K562 (cell line): ENCODE measurements around the gene KIF6. TPM values are rescaled to one million over a fixed set of nuclear protein-coding genes. Genes with fewer than 3 reads are reported as not detected.
A peak's percentile ranks its signal among the peaks of the same experiment; 100 is the strongest.

Experiments used
- ATAC-seq: fragments of 200-7000 bp; cut with Tn5 transposase; 3 replicates; pipeline ENCODE4 v1.9.1; 2020; ENCODE audit warnings: moderate library complexity
- BruUV-seq: library from RNA; stranded (reverse); fragments of 400-500 nt; replicated peaks from 2 replicates; lab custom pipeline; 2021; lab: Mats Ljungman, UMichigan
- CTCF ChIA-PET: fragments of 300-600 bp; formaldehyde crosslinking; extraction: SDS; loops from one replicate; lab custom pipeline; 2021; ENCODE audit warnings: low intra/inter-chr PET ratio; lab: Yijun Ruan, JAX
- POLR2A ChIA-PET: fragments of 300-600, 350-650 bp; sonication (Branson Sonifier 250); formaldehyde crosslinking; extraction: SDS; loops from one replicate; lab custom pipeline; 2021; ENCODE audit warnings: antibody characterized with exemption, inconsistent platforms; lab: Yijun Ruan, JAX
- DNase-seq, 4 experiments: peaks; one replicate each; pipeline versions ENCODE4 v3.0.0 to v3.0.0-alpha.2; 2011 to 2018; ENCODE audit warnings: low spot score in 3 of 4, mixed read lengths in 3 of 4; ENCODE audit errors: extremely low read depth in 1 of 4
- FAIRE-seq: peaks from 2 replicates; lab custom pipeline; 2011; peaks lifted over from hg19 to GRCh38; lab: Jason Lieb, UNC
- H2AFZ ChIP-seq: 2 replicates; pipeline ENCODE4 v1.6.0; 2011; ENCODE audit warnings: low read depth, low read length, control low read depth, inconsistent platforms
- H3K27ac ChIP-seq: fragments of 200-600 bp; 3 replicates; pipeline ENCODE4 v1.8.0; 2011; ENCODE audit warnings: low read depth, mild to moderate bottlenecking, control low read depth, inconsistent platforms, low read length, moderate library complexity, mixed read lengths; ENCODE audit errors: extremely low read depth
- H3K27me3 ChIP-seq, 2 experiments: fragments of 300-600 bp in 1 of 2; 2 replicates in 1 of 2; 3 replicates in 1 of 2; pipeline versions ENCODE4 v1.6.0 to v1.8.0; 2011; ENCODE audit warnings: inconsistent platforms in 2 of 2, low read length in 2 of 2, mild to moderate bottlenecking in 1 of 2, mixed read lengths in 1 of 2, moderate library complexity in 1 of 2; ENCODE audit not compliant: control insufficient read depth in 2 of 2, insufficient read depth in 2 of 2
- H3K36me3 ChIP-seq: fragments of 300-600 bp; 3 replicates; pipeline ENCODE4 v1.8.0; 2011; ENCODE audit warnings: mild to moderate bottlenecking, low read length, inconsistent platforms; ENCODE audit not compliant: control insufficient read depth, insufficient read depth
- H3K4me1 ChIP-seq, 2 experiments: fragments of 200-600 bp in 1 of 2; replicated peaks in 1 of 2; 2 replicates in 1 of 2; 3 replicates in 1 of 2; pipeline versions ENCODE4 v1.5.1 to v1.8.0; 2011; ENCODE audit warnings: inconsistent platforms in 2 of 2, low read length in 2 of 2, mild to moderate bottlenecking in 1 of 2, mixed read lengths in 1 of 2, moderate library complexity in 1 of 2; ENCODE audit not compliant: control insufficient read depth in 2 of 2, insufficient read depth in 2 of 2
- H3K4me2 ChIP-seq: 2 replicates; pipeline ENCODE4 v1.6.1; 2011; ENCODE audit warnings: low read length, control low read depth, inconsistent platforms, mixed read lengths; ENCODE audit not compliant: insufficient read depth
- H3K4me3 ChIP-seq: fragments of 200-600 bp; sonication (generic), shearing (Covaris generic); 2 replicates; pipeline ENCODE4 v1.5.1; 2016; ENCODE audit warnings: control low read depth, inconsistent platforms
- H3K79me2 ChIP-seq: fragments of 200-600 bp; 3 replicates; pipeline ENCODE4 v1.8.0; 2011; ENCODE audit warnings: low read length, inconsistent platforms; ENCODE audit not compliant: control insufficient read depth, insufficient read depth
- H3K9ac ChIP-seq, 2 experiments: 2 replicates each; pipeline versions ENCODE4 v1.6.0 to v1.6.1; 2011; ENCODE audit warnings: low read depth in 2 of 2, low read length in 2 of 2, control low read depth in 1 of 2, inconsistent platforms in 1 of 2, mild to moderate bottlenecking in 1 of 2, mixed read lengths in 1 of 2; ENCODE audit not compliant: insufficient read depth in 1 of 2
- H3K9me1 ChIP-seq: one replicate; pipeline ENCODE4 v1.6.0; 2011; ENCODE audit warnings: inconsistent platforms, mild to moderate bottlenecking, low read length, moderate library complexity; ENCODE audit not compliant: control insufficient read depth, insufficient read depth
- H3K9me3 ChIP-seq: replicated peaks from 2 replicates; pipeline ENCODE4 v1.5.1; 2011; ENCODE audit warnings: low read depth, low read length, inconsistent platforms; ENCODE audit not compliant: control insufficient read depth, insufficient read depth
- H4K20me1 ChIP-seq: replicated peaks from 2 replicates; pipeline ENCODE4 v1.6.1; 2011; ENCODE audit warnings: low read length, inconsistent platforms, mixed read lengths; ENCODE audit not compliant: control insufficient read depth, insufficient read depth
- CEBPB ChIP-seq: fragments of 450-650 bp; IDR thresholded peaks from 2 replicates; pipeline ENCODE4 v1.6.1; 2016; ENCODE audit warnings: missing genetic modification characterization, missing compliant biosample characterization
- DDX20 ChIP-seq: fragments of 450-650 bp; IDR thresholded peaks from 2 replicates; pipeline ENCODE4 v1.6.1; 2016; ENCODE audit warnings: missing genetic modification characterization, low read depth, mild to moderate bottlenecking, missing compliant biosample characterization, moderate library complexity
- MYNN ChIP-seq, 2 experiments: sonication (generic); formaldehyde crosslinking in 1 of 2; IDR thresholded peaks; 2 replicates each; pipeline versions ENCODE4 v1.5.0 to v1.6.1; 2016 to 2020; ENCODE audit warnings: antibody characterized with exemption in 1 of 2, missing genetic modification reagents in 1 of 2
- NFYB ChIP-seq: IDR thresholded peaks from 2 replicates; pipeline ENCODE4 v1.6.1; 2011; ENCODE audit warnings: mild to moderate bottlenecking, moderate library complexity; ENCODE audit not compliant: insufficient read length; ENCODE audit errors: extremely low read depth
- RREB1 ChIP-seq: fragments of 250-450 bp; sonication (Bioruptor Pico); IDR thresholded peaks from 2 replicates; pipeline ENCODE4 v1.4.0; 2020
- U2AF1 ChIP-seq: fragments of 200-400 bp; formaldehyde crosslinking; optimal IDR thresholded peaks from 2 replicates; pipeline ENCODE3; 2017; ENCODE audit warnings: mild to moderate bottlenecking, low read depth, low read length, moderate library complexity
- UBTF ChIP-seq, 2 experiments: IDR thresholded peaks; 2 replicates each; pipeline ENCODE4 v1.6.1; 2012; ENCODE audit warnings: improper control_type of control experiment in 2 of 2, low read depth in 2 of 2, low read length in 2 of 2, borderline replicate concordance in 1 of 2
- WHSC1 ChIP-seq: IDR thresholded peaks from one replicate; pipeline ENCODE4 v1.6.1; 2012; ENCODE audit warnings: low read length, control low read depth, inconsistent platforms
- ZNF431 ChIP-seq: sonication (generic); formaldehyde crosslinking; IDR thresholded peaks from 2 replicates; pipeline ENCODE4 v1.8.0; 2022; ENCODE audit warnings: mild to moderate bottlenecking, missing genetic modification reagents
- WGBS: fragments of 100-300 bp; shearing (Covaris generic); methylation state at CpG from one replicate; pipeline ENCODE4 v1.1.6; 2016; ENCODE audit warnings: low coverage, mixed read lengths; ENCODE audit not compliant: insufficient coverage; ENCODE audit errors: missing lambda C conversion rate; 5-methylcytosine and 5-hydroxymethylcytosine counted together
- in situ Hi-C: fragments of 300-500 bp; cut with MboI; formaldehyde crosslinking; loops from 4 replicates; pipeline ENCODE4 v1.15.0; 2018; ENCODE audit warnings: inconsistent platforms, mixed read lengths
- intact Hi-C: fragments of 100-400 bp; cut with micrococcal nuclease; formaldehyde crosslinking; loops from 2 replicates; pipeline ENCODE4 v1.14.2; 2022
- polyA plus RNA-seq, 8 experiments: library from polyadenylated mRNA; depleted of rRNA in 4 of 8; stranded (reverse) in 5 of 8; unstranded in 3 of 8; fragments of >200 nt; fragmentation: Nextera tagmentation in 2 of 8; fragmentation: Illumina TruSeq in 1 of 8; extraction: Ambion mirVana in 2 of 8; extraction: Trizol in 1 of 8; gene quantifications; 2 replicates each; pipeline versions ENCODE4 v1.2.1 to v1.2.3, GENCODE V29; 2011 to 2014; ENCODE audit warnings: inconsistent platforms in 1 of 8, missing spikeins in 1 of 8
- total RNA-seq, 7 experiments: library from RNA; depleted of rRNA in 6 of 7; stranded (reverse); fragments of >200 nt in 6 of 7; fragmentation: Illumina TruSeq in 2 of 7; extraction: Trizol in 2 of 7; gene quantifications; 2 replicates each; pipeline versions ENCODE4 v1.2.1 to v1.2.3, GENCODE V29; 2011 to 2021; ENCODE audit warnings: low replicate concordance in 1 of 7
- TF ChIP-seq, protein P1 (sequence below): fragments of 450-650 bp; IDR thresholded peaks from 2 replicates; pipeline ENCODE4 v1.7.1; 2018; ENCODE audit warnings: mild to moderate bottlenecking, low read depth; ENCODE audit not compliant: partially characterized antibody

Gene KIF6
- total and polyA plus RNA-seq, 9 of the 15 experiments (the other 6 are each of a cell fraction or from before 2014, with no cell fraction given): not detected

GRCh38 chr6:39685938-39686337 is 39.3 kb downstream of the KIF6 start (continued):
- no peak for TF ChIP-seq RREB1 (CRISPR knock-in tag)
- TF ChIP-seq CEBPB (tag): no peak

DNA sequence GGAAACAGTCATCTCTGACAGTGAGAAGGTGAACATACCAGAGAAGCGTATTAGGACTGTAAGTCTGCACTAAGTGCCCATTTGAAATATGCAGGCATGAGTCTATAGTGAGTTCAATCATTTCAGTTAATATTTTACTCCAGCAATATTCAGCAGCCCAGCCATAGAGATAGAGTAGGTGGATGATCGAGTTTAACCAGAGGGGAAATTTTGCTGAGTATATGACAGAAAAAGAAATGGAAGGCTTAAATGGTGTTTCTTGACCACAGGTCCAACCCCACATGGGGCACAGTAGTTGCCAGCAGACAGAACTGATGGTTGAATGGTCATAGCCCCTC is 39.8 kb downstream of the KIF6 start:
- Histone ChIP-seq H3K27me3 (0 out of 5 replicates have a peak, but pooled peaks cover 0 to 3% of the 10 kb centered on the region in 2 experiments), H3K9ac (no peak overlapping the region), H3K36me3 (no peaks in the 10 kb centered on the region), H2AFZ (peak overlapping the region; percentile 64), H3K9me3 (no peaks in the 10 kb centered on the region), H3K9me1 (no peaks in the 10 kb centered on the region), H4K20me1 (no peaks in the 10 kb centered on the region), H3K4me2 (peak overlapping the region; percentile 39; the same call in 1 of the 2 replicates), H3K4me3 (no peak overlapping the region), H3K27ac (no peak overlapping the region), H3K4me1 (no peaks in the 10 kb centered on the region), H3K79me2 (no peaks in the 10 kb centered on the region)
- ChIA-PET POLR2A (no interaction called here), CTCF (no interaction called here)
- WGBS: 0% methylated on average over 2 of the region's 2 CpGs
- BruUV-seq: no TSS peak
- in situ Hi-C loops (no loop called here), intact Hi-C loops (no loop called here)
- ATAC-seq (no peak), FAIRE-seq (no peak), DNase-seq (no peak)
- TF ChIP-seq UBTF (IDR thresholded peaks at IDR 0.05; ENCODE audit: borderline replicate concordance in 1 of 2, low read depth in 2 of 2, low read length in 2 of 2): no peak
- no peak for TF ChIP-seq NFYB
- TF ChIP-seq WHSC1: no peak
- TF ChIP-seq U2AF1: no peak
- no peak for TF ChIP-seq MYNN (IDR thresholded peaks at IDR 0.05)
- no peak for TF ChIP-seq MYNN (CRISPR knock-in tag; IDR thresholded peaks at IDR 0.05)
- no peak for TF ChIP-seq ZNF431 (CRISPR knock-in tag)
- TF ChIP-seq, protein P1, sequence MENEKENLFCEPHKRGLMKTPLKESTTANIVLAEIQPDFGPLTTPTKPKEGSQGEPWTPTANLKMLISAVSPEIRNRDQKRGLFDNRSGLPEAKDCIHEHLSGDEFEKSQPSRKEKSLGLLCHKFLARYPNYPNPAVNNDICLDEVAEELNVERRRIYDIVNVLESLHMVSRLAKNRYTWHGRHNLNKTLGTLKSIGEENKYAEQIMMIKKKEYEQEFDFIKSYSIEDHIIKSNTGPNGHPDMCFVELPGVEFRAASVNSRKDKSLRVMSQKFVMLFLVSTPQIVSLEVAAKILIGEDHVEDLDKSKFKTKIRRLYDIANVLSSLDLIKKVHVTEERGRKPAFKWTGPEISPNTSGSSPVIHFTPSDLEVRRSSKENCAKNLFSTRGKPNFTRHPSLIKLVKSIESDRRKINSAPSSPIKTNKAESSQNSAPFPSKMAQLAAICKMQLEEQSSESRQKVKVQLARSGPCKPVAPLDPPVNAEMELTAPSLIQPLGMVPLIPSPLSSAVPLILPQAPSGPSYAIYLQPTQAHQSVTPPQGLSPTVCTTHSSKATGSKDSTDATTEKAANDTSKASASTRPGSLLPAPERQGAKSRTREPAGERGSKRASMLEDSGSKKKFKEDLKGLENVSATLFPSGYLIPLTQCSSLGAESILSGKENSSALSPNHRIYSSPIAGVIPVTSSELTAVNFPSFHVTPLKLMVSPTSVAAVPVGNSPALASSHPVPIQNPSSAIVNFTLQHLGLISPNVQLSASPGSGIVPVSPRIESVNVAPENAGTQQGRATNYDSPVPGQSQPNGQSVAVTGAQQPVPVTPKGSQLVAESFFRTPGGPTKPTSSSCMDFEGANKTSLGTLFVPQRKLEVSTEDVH: no peak
- TF ChIP-seq DDX20: no peak
